Natural killer cell (primary cell): Measurements from ENCODE around the gene ATP6V0E2. TPM values are rescaled to one million over a fixed set of nuclear protein-coding genes. Genes with fewer than 3 reads are reported as not detected.

Experiments used
- ATAC-seq, 3 donors: fragments of 150-1000 bp in 2 of 3; fragments of 200-7000 bp in 1 of 3; cut with Tn5 transposase; 1 replicate in 1 of 3; 2 replicates in 2 of 3; pipeline ENCODE4 v1.10.0; 2021; ENCODE audit warnings: mild to moderate bottlenecking in 2 of 3, moderate library complexity in 2 of 3
- DNase-seq, 2 donors: peaks; one replicate each; pipeline versions ENCODE4 v3.0.0 to v3.0.0-alpha.2; 2013 to 2021; ENCODE audit warnings: mixed read lengths in 1 of 2
- H3K27ac ChIP-seq: one replicate; pipeline ENCODE4 v1.5.1; 2013; ENCODE audit warnings: mild to moderate bottlenecking, low read length
- H3K27me3 ChIP-seq: one replicate; pipeline ENCODE4 v1.6.1; 2013; ENCODE audit warnings: low read length; ENCODE audit not compliant: control insufficient read depth, insufficient read depth
- H3K36me3 ChIP-seq: one replicate; pipeline ENCODE4 v1.6.1; 2013; ENCODE audit warnings: low read length; ENCODE audit not compliant: control insufficient read depth, insufficient read depth
- H3K4me1 ChIP-seq: one replicate; pipeline ENCODE4 v1.6.1; 2013; ENCODE audit warnings: low read length; ENCODE audit not compliant: control insufficient read depth, insufficient read depth
- H3K4me3 ChIP-seq: one replicate; pipeline ENCODE4 v1.5.1; 2013; ENCODE audit warnings: low read length
- H3K9me3 ChIP-seq: one replicate; pipeline ENCODE4 v1.6.1; 2013; ENCODE audit warnings: low read length; ENCODE audit not compliant: control insufficient read depth, insufficient read depth
- H3K27ac Mint-ChIP-seq, 2 donors: one replicate each; pipeline ENCODE4 v1.8.0; 2022; ENCODE audit warnings: mild to moderate bottlenecking in 2 of 2, mixed read lengths in 2 of 2, moderate library complexity in 1 of 2
- H3K27me3 Mint-ChIP-seq, 2 donors: one replicate each; pipeline ENCODE4 v1.8.0; 2022; ENCODE audit warnings: low read depth in 2 of 2, mixed read lengths in 2 of 2
- H3K36me3 Mint-ChIP-seq: one replicate; pipeline ENCODE4 v1.8.0; 2022; ENCODE audit warnings: mixed read lengths
- H3K4me1 Mint-ChIP-seq, 2 donors: one replicate each; pipeline ENCODE4 v1.8.0; 2022; ENCODE audit warnings: mixed read lengths in 2 of 2
- H3K4me3 Mint-ChIP-seq: one replicate; pipeline ENCODE4 v1.8.0; 2022; ENCODE audit warnings: mild to moderate bottlenecking, moderate library complexity, mixed read lengths
- H3K9me3 Mint-ChIP-seq, 2 donors: one replicate each; pipeline ENCODE4 v1.8.0; 2022; ENCODE audit warnings: mixed read lengths in 2 of 2
- CTCF ChIP-seq: fragments of 200-600 bp; IDR thresholded peaks from one replicate; pipeline ENCODE4 v1.8.0; 2022; ENCODE audit warnings: antibody characterized with exemption
- WGBS: methylation state at CpG from one replicate; pipeline ENCODE4 v1.1.7; 2013; ENCODE audit warnings: missing lambda C conversion rate; ENCODE audit not compliant: insufficient coverage; 5-methylcytosine and 5-hydroxymethylcytosine counted together
- intact Hi-C: fragments of 100-400 bp; cut with micrococcal nuclease; formaldehyde crosslinking; loops from one replicate; pipeline ENCODE4 v1.14.2; 2022
- total RNA-seq, 4 donors: library from RNA; stranded (reverse); fragments of 120-200 nt in 1 of 4; gene quantifications; one replicate each; pipeline versions ENCODE4 v1.2.3 to v1.2.4, GENCODE V29; 2013 to 2022

The ATP6V0E2 gene
- total RNA-seq, 3 donors from 2014 or later (not counting 1 experiment from before 2014, with no cell fraction given): 23.2 to 39.4 (median 34.9) TPM

DNA sequence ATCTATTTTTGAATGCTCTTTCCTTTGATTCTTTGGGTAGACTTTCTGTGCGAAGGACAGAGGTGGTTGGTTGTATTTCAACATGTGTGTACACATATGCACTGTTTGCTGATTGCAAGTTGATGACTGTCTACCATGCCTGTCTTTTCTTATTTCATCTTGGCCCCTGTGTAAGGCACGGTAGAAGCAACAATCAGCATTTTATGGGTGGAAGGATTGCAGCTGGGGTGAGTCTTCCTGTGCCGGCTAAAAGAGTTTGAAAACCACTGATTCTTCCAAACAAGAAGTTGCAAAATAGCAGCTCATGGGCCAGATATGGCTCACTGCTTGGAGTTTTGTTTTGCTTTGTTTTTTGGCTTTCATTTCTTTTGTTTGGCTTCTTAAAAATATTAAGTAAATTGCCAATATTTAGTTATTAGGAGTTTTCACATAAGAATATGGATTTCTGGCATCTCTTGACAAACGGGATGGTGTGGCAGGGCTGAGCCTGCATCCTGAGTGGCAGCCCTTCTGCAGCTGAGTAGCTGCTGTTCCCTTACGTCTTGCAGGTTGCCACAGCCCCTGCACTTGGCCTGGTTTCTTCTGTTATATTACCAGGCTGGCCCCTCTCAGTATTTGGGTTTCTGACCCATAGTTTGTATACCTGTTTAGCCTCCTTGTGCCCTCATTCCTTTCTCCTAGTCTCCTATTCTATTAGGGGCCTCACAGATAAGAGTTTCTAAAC is 28.4 kb upstream of the ATP6V0E2 start:
- intact Hi-C loops: no loop called here
- WGBS: 81% methylated on average over 5 of the region's 5 CpGs
- no peaks in the 10 kb centered on the region for H3K27me3 ChIP-seq
- TF ChIP-seq CTCF: no peak
- peaks cover 8% of the 10 kb centered on the region for H3K36me3 ChIP-seq
- H3K4me1 Mint-ChIP-seq: peaks cover 3 to 5% of the 10 kb centered on the region in 2 donors
- ATAC-seq (no peak), DNase-seq (no peak)
- H3K4me3 ChIP-seq: no peak overlapping the region
- no peaks in the 10 kb centered on the region for H3K27me3 Mint-ChIP-seq
- H3K9me3 ChIP-seq: no peaks in the 10 kb centered on the region
- no peaks in the 10 kb centered on the region for H3K4me1 ChIP-seq
- no peak overlapping the region for H3K4me3 Mint-ChIP-seq
- no peaks in the 10 kb centered on the region for H3K36me3 Mint-ChIP-seq
- H3K9me3 Mint-ChIP-seq: no peaks in the 10 kb centered on the region
- H3K27ac Mint-ChIP-seq: no peak overlapping the region
- no peak overlapping the region for H3K27ac ChIP-seq

GRCh38 chr7:149846021-149846420 is 27.7 kb upstream of the ATP6V0E2 start:
- Histone ChIP-seq H3K4me3 (no peak overlapping the region), H3K27ac (no peak overlapping the region), H3K27me3 (no peaks in the 10 kb centered on the region), H3K9me3 (no peaks in the 10 kb centered on the region), H3K36me3 (peaks cover 8% of the 10 kb centered on the region), H3K4me1 (no peaks in the 10 kb centered on the region)
- intact Hi-C loops: no loop called here
- no peaks in the 10 kb centered on the region for H3K9me3 Mint-ChIP-seq
- WGBS: 96% methylated on average over 9 of the region's 9 CpGs
- ATAC-seq (no peak), DNase-seq (no peak)
- H3K36me3 Mint-ChIP-seq: no peaks in the 10 kb centered on the region
- TF ChIP-seq CTCF: no peak
- peaks cover 0 to 5% of the 10 kb centered on the region in 2 donors for H3K4me1 Mint-ChIP-seq
- H3K4me3 Mint-ChIP-seq: no peak overlapping the region
- no peaks in the 10 kb centered on the region for H3K27me3 Mint-ChIP-seq
- no peak overlapping the region for H3K27ac Mint-ChIP-seq

GRCh38 chr7:149846436-149847046 is 27.2 kb upstream of the ATP6V0E2 start:
- H3K4me3 Mint-ChIP-seq: no peak overlapping the region
- 73% methylated on average over 3 of the region's 3 CpGs for WGBS
- H3K4me3 ChIP-seq: no peak overlapping the region
- H3K27me3 ChIP-seq: no peaks in the 10 kb centered on the region
- H3K36me3 Mint-ChIP-seq: no peaks in the 10 kb centered on the region
- DNase-seq (no peak), ATAC-seq (no peak)
- no peak for TF ChIP-seq CTCF
- H3K27me3 Mint-ChIP-seq: no peaks in the 10 kb centered on the region
- H3K27ac ChIP-seq: no peak overlapping the region
- H3K4me1 ChIP-seq: no peaks in the 10 kb centered on the region
- no peak overlapping the region for H3K27ac Mint-ChIP-seq
- H3K4me1 Mint-ChIP-seq: peaks cover 0 to 5% of the 10 kb centered on the region in 2 donors
- H3K9me3 ChIP-seq: no peaks in the 10 kb centered on the region
- peaks cover 8% of the 10 kb centered on the region for H3K36me3 ChIP-seq
- intact Hi-C loops: no loop called here
- H3K9me3 Mint-ChIP-seq: no peaks in the 10 kb centered on the region
